Peyer's patch (tissue), 4 donors: ENCODE data around the gene ZNF83.

Experiments used
- POLR2A ChIP-seq, 2 donors: fragments of 450-650 bp; IDR thresholded peaks; one replicate each; pipeline ENCODE4 v1.5.1; 2017; ENCODE audit warnings: antibody characterized with exemption in 2 of 2, mild to moderate bottlenecking in 2 of 2, moderate library complexity in 2 of 2
- TF ChIP-seq, protein P1 (sequence below), 6 experiments: fragments of 450-650 bp in 4 of 6; fragments of 200-600 bp in 2 of 6; sonication (generic) in 1 of 6; IDR thresholded peaks; one replicate each; pipeline ENCODE4 v1.5.1; 2017 to 2019; ENCODE audit warnings: antibody characterized with exemption in 6 of 6, mild to moderate bottlenecking in 3 of 6, moderate library complexity in 1 of 6

DNA sequence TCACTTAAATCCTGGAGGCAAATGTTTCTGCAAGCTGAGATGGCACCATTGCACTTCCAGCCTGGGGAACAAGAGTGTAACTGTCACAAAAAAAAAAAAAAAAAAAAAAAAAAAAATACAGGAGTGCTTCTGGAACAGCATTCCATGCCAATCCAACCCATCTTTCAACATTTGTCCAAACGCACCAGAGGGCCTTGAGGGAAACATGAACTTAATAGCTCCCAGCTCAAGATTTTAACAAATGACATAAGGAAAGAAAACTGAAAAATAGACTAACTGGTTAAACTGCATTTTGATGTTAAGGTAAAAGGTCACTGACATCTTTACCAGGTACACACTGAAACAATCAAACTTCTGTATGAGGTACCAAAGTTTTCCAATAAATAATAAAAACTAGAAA lies 47.7 kb upstream of the ZNF83 start:
- TF ChIP-seq, protein P1, sequence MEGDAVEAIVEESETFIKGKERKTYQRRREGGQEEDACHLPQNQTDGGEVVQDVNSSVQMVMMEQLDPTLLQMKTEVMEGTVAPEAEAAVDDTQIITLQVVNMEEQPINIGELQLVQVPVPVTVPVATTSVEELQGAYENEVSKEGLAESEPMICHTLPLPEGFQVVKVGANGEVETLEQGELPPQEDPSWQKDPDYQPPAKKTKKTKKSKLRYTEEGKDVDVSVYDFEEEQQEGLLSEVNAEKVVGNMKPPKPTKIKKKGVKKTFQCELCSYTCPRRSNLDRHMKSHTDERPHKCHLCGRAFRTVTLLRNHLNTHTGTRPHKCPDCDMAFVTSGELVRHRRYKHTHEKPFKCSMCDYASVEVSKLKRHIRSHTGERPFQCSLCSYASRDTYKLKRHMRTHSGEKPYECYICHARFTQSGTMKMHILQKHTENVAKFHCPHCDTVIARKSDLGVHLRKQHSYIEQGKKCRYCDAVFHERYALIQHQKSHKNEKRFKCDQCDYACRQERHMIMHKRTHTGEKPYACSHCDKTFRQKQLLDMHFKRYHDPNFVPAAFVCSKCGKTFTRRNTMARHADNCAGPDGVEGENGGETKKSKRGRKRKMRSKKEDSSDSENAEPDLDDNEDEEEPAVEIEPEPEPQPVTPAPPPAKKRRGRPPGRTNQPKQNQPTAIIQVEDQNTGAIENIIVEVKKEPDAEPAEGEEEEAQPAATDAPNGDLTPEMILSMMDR (IDR thresholded peaks at IDR 0.05): no peak
- no peak for TF ChIP-seq POLR2A (IDR thresholded peaks at IDR 0.05)
